GM10248 (cell line): ENCODE data around the gene PRKCQ.

Experiments
- CTCF ChIA-PET: fragments of 300-600 bp; sonication (Branson Sonifier 250); formaldehyde crosslinking; extraction: SDS; loops from one replicate; lab custom pipeline; 2021; ENCODE audit warnings: antibody characterized with exemption; lab: Yijun Ruan, JAX
- POLR2A ChIA-PET: fragments of 350-650 bp; sonication (Branson Sonifier 250); formaldehyde crosslinking; extraction: SDS; loops from one replicate; lab custom pipeline; 2020; ENCODE audit warnings: antibody characterized with exemption; lab: Yijun Ruan, JAX
- DNase-seq: peaks from one replicate; pipeline ENCODE4 v3.0.0; 2012; ENCODE audit errors: extremely low spot score
- CTCF ChIP-seq: IDR thresholded peaks from 2 replicates; pipeline ENCODE4 v1.5.1; 2012; ENCODE audit warnings: mild to moderate bottlenecking, low read depth; ENCODE audit errors: extremely low read depth, missing control alignments, control extremely low read depth

PRKCQ gene

GRCh38 chr10:6411436-6411835, 168.6 kb downstream of the PRKCQ start:
- TF ChIP-seq CTCF = no peak
- ChIA-PET CTCF (interaction anchor here (0.8 to 4.5 kb wide), 9 partner anchors 10 to 400 kb away, joined by 3 to 26 read pairs (median 3); partner anchors contain the start of gene PFKFB3), POLR2A (no interaction called here)
- DNase-seq = no peak

- no peak for TF ChIP-seq CTCF
- POLR2A ChIA-PET = interaction anchor here (1.2 kb wide), 1 partner anchor 208 kb away, joined by 4 read pairs; no protein-coding TSS in a partner anchor
- CTCF ChIA-PET = interaction anchor here (0.8 to 4.5 kb wide), 10 partner anchors 10 to 788 kb away, joined by 3 to 26 read pairs (median 4); partner anchors contain the start of gene PFKFB3
- no peak for DNase-seq
These were observed 169.2 kb downstream of the PRKCQ start for GRCh38 chr10:6410830-6411229.

GRCh38 chr10:6409971-6410643, 170.0 kb downstream of the PRKCQ start:
- CTCF ChIA-PET = interaction anchor here (0.8 to 4.5 kb wide), 8 partner anchors 9 to 787 kb away, joined by 3 to 26 read pairs (median 7); partner anchors contain the start of gene PFKFB3
- no peak for DNase-seq
- TF ChIP-seq CTCF = no peak
- POLR2A ChIA-PET = interaction anchor here (0.5 to 1.2 kb wide), 2 partner anchors 208 to 348 kb away, joined by 4 read pairs; partner anchors contain the start of gene IL2RA

- TF ChIP-seq CTCF = no peak
- POLR2A ChIA-PET = no interaction called here
- CTCF ChIA-PET = interaction anchor here (0.8 to 4.5 kb wide), 6 partner anchors 10 to 323 kb away, joined by 3 to 17 read pairs (median 7); partner anchors contain the start of gene PFKFB3
- DNase-seq = no peak
These were observed 171.3 kb downstream of the PRKCQ start for GRCh38 chr10:6408799-6409198.

GRCh38 chr10:6407034-6407721, 172.9 kb downstream of the PRKCQ start:
- POLR2A ChIA-PET = interaction anchor here (1.9 kb wide), 1 partner anchor 205 kb away, joined by 8 read pairs; the partner anchor contains the start of gene PFKFB3
- TF ChIP-seq CTCF = no peak
- DNase-seq = no peak
- CTCF ChIA-PET = interaction anchor here (0.9 to 3.1 kb wide), 10 partner anchors 8 to 320 kb away, joined by 3 to 21 read pairs (median 10); partner anchors contain the start of gene PFKFB3
